ENCODE results near the gene AP3S1.

DNA sequence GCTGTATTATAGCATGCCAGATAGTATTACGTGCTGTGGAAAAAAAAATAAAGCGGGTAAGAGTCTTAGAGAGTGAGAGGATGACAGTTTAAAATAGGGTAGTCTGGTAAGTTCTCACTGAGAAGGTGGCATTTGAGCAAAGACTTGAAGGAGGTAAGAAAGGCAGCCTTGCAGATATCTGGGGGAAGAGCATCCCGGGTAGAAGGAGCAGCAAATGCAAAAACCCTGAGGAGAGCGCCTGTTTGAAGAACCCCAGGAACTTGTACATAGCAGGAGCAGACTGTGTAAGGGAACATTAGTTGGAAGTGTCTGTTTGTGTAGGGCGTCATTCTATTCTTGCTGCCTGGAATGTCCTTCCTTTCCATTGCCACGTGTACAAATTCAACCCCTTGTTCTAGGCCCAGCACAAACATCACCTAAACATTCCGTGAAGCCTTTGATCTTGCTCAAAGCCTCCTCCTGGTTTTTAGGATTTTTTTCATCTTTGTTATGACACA is 2.6 kb downstream of the AP3S1 start:
- TF ChIP-seq ZNF274 (IDR thresholded peaks at IDR 0.05; ENCODE audit: low read depth, low read length) (no peak), YY1 (IDR thresholded peaks at IDR 0.05; ENCODE audit: insufficient read depth, insufficient read length) (no peak)
